Astrocyte (in vitro differentiated cells and primary cell): ENCODE results near the gene ISL2. TPM values are rescaled to one million over a fixed set of nuclear protein-coding genes. Genes with fewer than 3 reads are reported as not detected.

Source experiments
- DNase-seq: peaks from one replicate; pipeline ENCODE4 v3.0.0-alpha.2; 2010; ENCODE audit warnings: low read depth
- FAIRE-seq: peaks from 2 replicates; lab custom pipeline; 2011; peaks lifted over from hg19 to GRCh38; lab: Jason Lieb, UNC
- H2AFZ ChIP-seq: 2 replicates; pipeline ENCODE4 v1.6.0; 2012; ENCODE audit warnings: low read depth, low read length, inconsistent platforms
- H3K27ac ChIP-seq: 2 replicates; pipeline ENCODE4 v1.5.1; 2011; ENCODE audit warnings: low read depth, low read length, inconsistent platforms
- H3K27me3 ChIP-seq: 2 replicates; pipeline ENCODE4 v1.6.0; 2011; ENCODE audit warnings: low read length, inconsistent platforms; ENCODE audit not compliant: insufficient read depth
- H3K36me3 ChIP-seq: 2 replicates; pipeline ENCODE4 v1.5.1; 2011; ENCODE audit warnings: low read length, inconsistent platforms; ENCODE audit not compliant: insufficient read depth
- H3K4me1 ChIP-seq: 2 replicates; pipeline ENCODE4 v1.5.1; 2011; ENCODE audit warnings: low read length, inconsistent platforms; ENCODE audit not compliant: insufficient read depth
- H3K4me2 ChIP-seq: 2 replicates; pipeline ENCODE4 v1.6.0; 2012; ENCODE audit warnings: low read length, inconsistent platforms
- H3K4me3 ChIP-seq: 2 replicates; pipeline ENCODE4 v1.5.1; 2011; ENCODE audit warnings: low read depth, mild to moderate bottlenecking, low read length, inconsistent platforms; ENCODE audit not compliant: insufficient read depth
- H3K79me2 ChIP-seq: 2 replicates; pipeline ENCODE4 v1.6.0; 2012; ENCODE audit warnings: mild to moderate bottlenecking, low read length, inconsistent platforms; ENCODE audit not compliant: insufficient read depth
- H3K9ac ChIP-seq: 2 replicates; pipeline ENCODE4 v1.6.0; 2012; ENCODE audit warnings: mild to moderate bottlenecking, low read length, inconsistent platforms
- H3K9me3 ChIP-seq: 2 replicates; pipeline ENCODE4 v1.5.1; 2012; ENCODE audit warnings: low read depth, mild to moderate bottlenecking, low read length, inconsistent platforms; ENCODE audit not compliant: insufficient read depth
- H4K20me1 ChIP-seq: 2 replicates; pipeline ENCODE4 v1.6.0; 2012; ENCODE audit warnings: low read length, inconsistent platforms; ENCODE audit not compliant: insufficient read depth
- H3K27ac Mint-ChIP-seq: one replicate; pipeline ENCODE4 v1.8.0; 2021; ENCODE audit warnings: mild to moderate bottlenecking, mixed read lengths; ENCODE audit not compliant: unreplicated experiment
- H3K27me3 Mint-ChIP-seq: one replicate; pipeline ENCODE4 v1.8.0; 2021; ENCODE audit warnings: low read depth, mixed read lengths; ENCODE audit not compliant: unreplicated experiment
- H3K36me3 Mint-ChIP-seq: one replicate; pipeline ENCODE4 v1.8.0; 2021; ENCODE audit warnings: low read depth, mixed read lengths; ENCODE audit not compliant: unreplicated experiment
- H3K4me1 Mint-ChIP-seq: one replicate; pipeline ENCODE4 v1.8.0; 2021; ENCODE audit warnings: low read depth, mixed read lengths; ENCODE audit not compliant: unreplicated experiment
- H3K4me3 Mint-ChIP-seq: one replicate; pipeline ENCODE4 v1.8.0; 2021; ENCODE audit warnings: mild to moderate bottlenecking, moderate library complexity, mixed read lengths; ENCODE audit not compliant: unreplicated experiment
- H3K9me3 Mint-ChIP-seq: one replicate; pipeline ENCODE4 v1.8.0; 2021; ENCODE audit warnings: mild to moderate bottlenecking, mixed read lengths; ENCODE audit not compliant: unreplicated experiment
- CTCF ChIP-seq: IDR thresholded peaks from 2 replicates; pipeline ENCODE4 v1.5.1; 2011; ENCODE audit warnings: low read depth, mild to moderate bottlenecking, inconsistent platforms, low read length, moderate library complexity; ENCODE audit not compliant: insufficient read depth
- EZH2 ChIP-seq: IDR thresholded peaks from 2 replicates; pipeline ENCODE4 v1.6.1; 2012; ENCODE audit warnings: mild to moderate bottlenecking, low read length, inconsistent platforms; ENCODE audit not compliant: insufficient read depth
- total RNA-seq: library from RNA; stranded (reverse); gene quantifications from 2 replicates; pipeline ENCODE4 v1.2.1, GENCODE V29; 2021

ISL2 gene
- total RNA-seq, 1 donor from 2014 or later, result 2.1 TPM

DNA sequence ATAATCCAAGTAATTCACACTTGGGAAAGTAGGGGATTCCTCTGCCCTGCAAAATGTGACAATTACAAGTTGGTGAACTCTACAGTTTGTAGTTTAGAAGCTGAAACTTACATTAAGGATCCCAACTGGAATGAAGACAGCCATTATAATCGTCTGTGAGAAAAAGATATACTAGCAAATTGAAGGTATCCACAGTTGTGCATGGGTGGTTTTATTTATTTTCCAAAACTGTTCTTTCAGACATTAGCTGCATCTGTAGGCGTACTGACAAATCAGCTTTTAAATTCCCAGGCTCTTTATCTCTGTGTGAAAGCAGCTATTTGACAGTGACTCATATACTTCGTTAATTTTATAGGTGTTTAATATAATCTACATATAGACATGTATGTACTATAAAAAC, 12.5 kb upstream of the ISL2 start:
- peaks cover 17% of the 10 kb centered on the region for H3K27me3 Mint-ChIP-seq

DNA sequence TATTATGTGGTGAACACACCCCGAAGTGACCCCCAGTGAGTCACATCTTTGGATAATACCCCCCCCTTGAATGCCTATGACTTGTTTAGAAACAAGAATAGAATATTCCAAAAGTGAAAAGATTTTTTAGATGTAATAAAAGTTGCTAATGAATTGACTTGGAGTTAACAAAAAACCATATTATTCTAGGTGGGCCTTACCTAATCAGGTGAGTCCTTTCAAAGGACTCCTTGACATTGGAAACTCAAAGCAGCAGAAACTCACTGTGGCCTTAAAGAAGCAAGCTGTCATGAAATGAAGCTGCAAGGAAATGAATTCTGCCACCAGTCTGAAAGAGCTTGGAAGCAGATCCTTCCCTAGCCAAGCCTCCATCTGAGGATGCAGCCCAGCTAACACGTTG, 10.9 kb upstream of the ISL2 start:
- no peak for TF ChIP-seq CTCF
- no peak for TF ChIP-seq EZH2
- Histone ChIP-seq H2AFZ (no peak overlapping the region), H3K4me2 (no peak overlapping the region), H3K27ac (no peak overlapping the region), H3K27me3 (peaks cover 61% of the 10 kb centered on the region), H3K9me3 (no peaks in the 10 kb centered on the region), H3K9ac (no peak overlapping the region), H3K36me3 (no peaks in the 10 kb centered on the region), H4K20me1 (no peaks in the 10 kb centered on the region), H3K4me3 (no peak overlapping the region), H3K79me2 (no peaks in the 10 kb centered on the region), H3K4me1 (peaks cover 8% of the 10 kb centered on the region)
- Mint-ChIP-seq H3K27ac (no peak overlapping the region), H3K9me3 (no peaks in the 10 kb centered on the region), H3K4me1 (peaks cover 6% of the 10 kb centered on the region), H3K36me3 (no peaks in the 10 kb centered on the region), H3K4me3 (no peak overlapping the region), H3K27me3 (peaks cover 25% of the 10 kb centered on the region)
- DNase-seq (no peak), FAIRE-seq (no peak)

More for the DNA sequence above, 12.5 kb upstream of the ISL2 start:
- Mint-ChIP-seq H3K27ac (no peak overlapping the region), H3K36me3 (no peaks in the 10 kb centered on the region), H3K4me3 (no peak overlapping the region), H3K4me1 (peaks cover 6% of the 10 kb centered on the region), H3K9me3 (no peaks in the 10 kb centered on the region)
- H3K27me3 ChIP-seq, result peaks cover 56% of the 10 kb centered on the region
- no peak overlapping the region for H2AFZ ChIP-seq
- no peaks in the 10 kb centered on the region for H3K36me3 ChIP-seq
- DNase-seq (no peak), FAIRE-seq (no peak)
- no peaks in the 10 kb centered on the region for H3K9me3 ChIP-seq
- H3K79me2 ChIP-seq, result no peaks in the 10 kb centered on the region
- no peaks in the 10 kb centered on the region for H4K20me1 ChIP-seq
- H3K4me2 ChIP-seq, result no peak overlapping the region
- TF ChIP-seq CTCF, result no peak
- no peak for TF ChIP-seq EZH2
- H3K27ac ChIP-seq, result no peak overlapping the region
- H3K9ac ChIP-seq, result no peak overlapping the region
- H3K4me1 ChIP-seq, result peaks cover 8% of the 10 kb centered on the region
- H3K4me3 ChIP-seq, result no peak overlapping the region

DNA sequence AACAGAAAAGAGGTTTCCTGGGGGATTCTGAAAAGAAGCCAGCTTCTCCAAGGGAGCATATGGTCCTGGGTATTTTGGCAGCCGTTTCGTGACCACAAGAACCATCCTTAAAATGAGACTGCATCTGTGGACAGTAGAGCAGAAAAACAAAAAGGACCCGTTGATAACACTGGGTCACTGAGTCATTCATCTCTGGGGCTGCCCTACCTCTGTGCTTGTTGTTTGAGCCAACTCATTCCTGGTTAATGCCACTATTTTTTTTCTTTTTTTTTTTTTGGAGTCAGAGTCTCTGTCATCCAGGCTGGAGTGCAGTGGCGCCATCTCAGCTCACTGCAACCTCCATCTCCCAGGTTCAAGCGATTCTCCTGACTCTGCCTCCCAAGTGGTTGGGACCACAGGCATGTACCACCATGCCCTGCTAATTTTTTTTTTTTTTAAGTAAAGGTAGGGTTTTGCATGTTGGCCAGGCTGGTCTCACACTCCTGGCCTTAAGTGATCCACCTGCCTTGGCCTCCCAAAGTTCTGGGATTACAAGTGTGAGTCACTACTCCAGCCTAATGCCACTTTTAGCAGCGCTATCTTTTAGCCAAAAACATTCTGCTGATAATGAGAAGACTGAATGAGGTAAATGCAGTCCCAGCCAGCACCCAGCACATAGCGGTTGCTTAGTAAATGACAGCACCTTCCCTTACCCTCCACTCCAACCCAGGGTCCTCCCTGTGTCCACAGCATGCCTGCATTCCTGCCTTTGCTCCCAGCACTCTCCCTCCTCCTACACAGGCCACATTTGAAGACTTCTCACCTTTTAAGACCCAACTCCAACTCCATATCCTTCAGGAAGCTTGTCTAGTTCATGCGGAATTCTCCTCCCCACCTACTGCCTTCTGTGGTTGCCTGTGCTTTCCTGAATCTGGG, 9.1 kb upstream of the ISL2 start:
- H3K4me1 ChIP-seq, result peaks cover 8% of the 10 kb centered on the region
- H3K4me3 ChIP-seq, result no peak overlapping the region
- H3K4me2 ChIP-seq, result no peak overlapping the region
- H3K27me3 Mint-ChIP-seq, result peaks cover 27% of the 10 kb centered on the region
- H3K4me1 Mint-ChIP-seq, result peaks cover 6% of the 10 kb centered on the region
- FAIRE-seq (no peak), DNase-seq (peak; percentile 52)
- H3K27ac Mint-ChIP-seq, result peak overlapping the region; percentile 80
- H3K9me3 ChIP-seq, result no peaks in the 10 kb centered on the region
- H3K9me3 Mint-ChIP-seq, result no peaks in the 10 kb centered on the region
- H3K9ac ChIP-seq, result no peak overlapping the region
- H3K4me3 Mint-ChIP-seq, result peak overlapping the region; percentile 27
- no peak overlapping the region for H2AFZ ChIP-seq
- peaks cover 51% of the 10 kb centered on the region for H3K27me3 ChIP-seq
- no peaks in the 10 kb centered on the region for H4K20me1 ChIP-seq
- no peaks in the 10 kb centered on the region for H3K36me3 ChIP-seq
- no peaks in the 10 kb centered on the region for H3K79me2 ChIP-seq
- TF ChIP-seq EZH2, result no peak
- TF ChIP-seq CTCF, result no peak
- no peak overlapping the region for H3K27ac ChIP-seq
- H3K36me3 Mint-ChIP-seq, result no peaks in the 10 kb centered on the region
